CD4-positive, alpha-beta T cell treated with Interleukin-17A for 1 hour (primary cell): ENCODE data around the gene SULT1B1.

ENCODE experiments used
- DNase-seq: peaks from one replicate; pipeline ENCODE4 v3.0.0-alpha.2; 2020

SULT1B1 gene

GRCh38 chr4:69684804-69685203 lies 75.6 kb downstream of the SULT1B1 start:
- no peak for DNase-seq
